Endodermal cell (in vitro differentiated cells): ENCODE results near the gene GNG12. TPM values are rescaled to one million over a fixed set of nuclear protein-coding genes. Genes with fewer than 3 reads are reported as not detected.

Experiments used
- DNase-seq: peaks from one replicate; pipeline ENCODE4 v3.0.0-alpha.2; 2017
- H3K27ac ChIP-seq: 2 replicates; pipeline ENCODE4 v1.5.1; 2013; ENCODE audit warnings: mild to moderate bottlenecking, low read depth, low read length, moderate library complexity
- H3K27me3 ChIP-seq: 2 replicates; pipeline ENCODE4 v1.6.1; 2013; ENCODE audit warnings: mild to moderate bottlenecking, low read length, moderate library complexity; ENCODE audit not compliant: insufficient read depth, control insufficient read depth, poor library complexity, severe bottlenecking
- H3K36me3 ChIP-seq: 2 replicates; pipeline ENCODE4 v1.7.0; 2013; ENCODE audit warnings: mild to moderate bottlenecking, low read length, moderate library complexity; ENCODE audit not compliant: control insufficient read depth, insufficient read depth
- H3K4me1 ChIP-seq: one replicate; pipeline ENCODE4 v1.7.0; 2013; ENCODE audit warnings: low read length; ENCODE audit not compliant: control insufficient read depth, insufficient read depth
- H3K4me3 ChIP-seq: 2 replicates; pipeline ENCODE4 v1.5.1; 2013; ENCODE audit warnings: mild to moderate bottlenecking, low read length, moderate library complexity
- H3K9ac ChIP-seq: 2 replicates; pipeline ENCODE4 v1.6.1; 2013; ENCODE audit warnings: mild to moderate bottlenecking, low read length, moderate library complexity; ENCODE audit not compliant: poor library complexity, severe bottlenecking; ENCODE audit errors: extremely low read depth
- H3K9me3 ChIP-seq: 2 replicates; pipeline ENCODE4 v1.6.1; 2013; ENCODE audit warnings: mild to moderate bottlenecking, low read length, moderate library complexity; ENCODE audit not compliant: control insufficient read depth
- H3K27ac Mint-ChIP-seq: 2 replicates; pipeline ENCODE4 v1.8.0; 2020; ENCODE audit warnings: mixed read lengths
- H3K27me3 Mint-ChIP-seq: 2 replicates; pipeline ENCODE4 v1.8.0; 2021; ENCODE audit warnings: mild to moderate bottlenecking, mixed read lengths; ENCODE audit not compliant: insufficient read depth
- H3K36me3 Mint-ChIP-seq: 2 replicates; pipeline ENCODE4 v1.8.0; 2020; ENCODE audit warnings: low read depth, mixed read lengths
- H3K4me1 Mint-ChIP-seq: 2 replicates; pipeline ENCODE4 v1.8.0; 2020; ENCODE audit warnings: mixed read lengths
- H3K4me3 Mint-ChIP-seq: 2 replicates; pipeline ENCODE4 v1.8.0; 2020; ENCODE audit warnings: mild to moderate bottlenecking, moderate library complexity, mixed read lengths
- H3K9me3 Mint-ChIP-seq: 2 replicates; pipeline ENCODE4 v1.8.0; 2020; ENCODE audit warnings: mild to moderate bottlenecking, mixed read lengths
- CTCF ChIP-seq: fragments of 200-600 bp; sonication (generic); conservative IDR thresholded peaks from 2 replicates; pipeline ENCODE4 v1.5.0; 2021; ENCODE audit warnings: antibody characterized with exemption, mild to moderate bottlenecking
- WGBS, 2 experiments: methylation state at CpG; one replicate each; pipeline versions ENCODE4 v1.1.5 to v1.1.7; 2013; ENCODE audit warnings: missing lambda C conversion rate in 2 of 2, mixed read lengths in 1 of 2; ENCODE audit not compliant: insufficient coverage in 1 of 2, insufficient read length in 1 of 2; 5-methylcytosine and 5-hydroxymethylcytosine counted together
- long read RNA-seq, 4 experiments: library from polyadenylated mRNA in 2 of 4; library from RNA in 1 of 4; library from capped mRNA in 1 of 4; stranded (forward) in 3 of 4; unstranded in 1 of 4; transcript quantifications; one replicate each; pipeline ENCODE4 v2.0.0, GENCODE V29; 2020 to 2021; ENCODE audit warnings: inconsistent platforms in 1 of 4
- polyA plus RNA-seq, 2 experiments: library from polyadenylated mRNA; stranded (reverse); fragments of 50-300 nt; gene quantifications; one replicate each; pipeline ENCODE4 v1.2.3, GENCODE V29; 2013
- total RNA-seq, 2 donors: library from RNA; stranded (reverse); fragmentation: NEBNext Ultra II Directional in 1 of 2; extraction: Animal tissue kit (Norgen Biotek cat#: 25700) in 1 of 2; gene quantifications; 2 replicates in 1 of 2; 3 replicates in 1 of 2; pipeline ENCODE4 v1.2.1, GENCODE V29; 2021

GNG12 gene
- total RNA-seq, result 1 to 10 TPM; 7.7 to 9.2 TPM
- polyA plus RNA-seq (2013, experiment 1 of 2), result 27.4 TPM
- polyA plus RNA-seq (2013, experiment 2 of 2), result 29.8 TPM
- long read RNA-seq, experiment 1, partial matches to known transcripts, result 0 of 3 reads
- long read RNA-seq, experiment 1, other reads (novel, unspliced or antisense), result 3 of 3 reads
- long read RNA-seq, experiment 2, full-length matches to known transcripts, result 22 of 24 reads
- long read RNA-seq, experiment 2, partial matches to known transcripts, result 0 of 24 reads
- long read RNA-seq, experiment 2, other reads (novel, unspliced or antisense), result 2 of 24 reads
- long read RNA-seq, experiment 3, full-length matches to known transcripts, result 50 of 53 reads
- long read RNA-seq, experiment 3, partial matches to known transcripts, result 1 of 53 reads
- long read RNA-seq, experiment 3, other reads (novel, unspliced or antisense), result 2 of 53 reads
- long read RNA-seq, experiment 4, full-length matches to known transcripts, result 2 of 2 reads
- long read RNA-seq, experiment 4, partial matches to known transcripts, result 0 of 2 reads
- long read RNA-seq, experiment 4, other reads (novel, unspliced or antisense), result 0 of 2 reads

DNA sequence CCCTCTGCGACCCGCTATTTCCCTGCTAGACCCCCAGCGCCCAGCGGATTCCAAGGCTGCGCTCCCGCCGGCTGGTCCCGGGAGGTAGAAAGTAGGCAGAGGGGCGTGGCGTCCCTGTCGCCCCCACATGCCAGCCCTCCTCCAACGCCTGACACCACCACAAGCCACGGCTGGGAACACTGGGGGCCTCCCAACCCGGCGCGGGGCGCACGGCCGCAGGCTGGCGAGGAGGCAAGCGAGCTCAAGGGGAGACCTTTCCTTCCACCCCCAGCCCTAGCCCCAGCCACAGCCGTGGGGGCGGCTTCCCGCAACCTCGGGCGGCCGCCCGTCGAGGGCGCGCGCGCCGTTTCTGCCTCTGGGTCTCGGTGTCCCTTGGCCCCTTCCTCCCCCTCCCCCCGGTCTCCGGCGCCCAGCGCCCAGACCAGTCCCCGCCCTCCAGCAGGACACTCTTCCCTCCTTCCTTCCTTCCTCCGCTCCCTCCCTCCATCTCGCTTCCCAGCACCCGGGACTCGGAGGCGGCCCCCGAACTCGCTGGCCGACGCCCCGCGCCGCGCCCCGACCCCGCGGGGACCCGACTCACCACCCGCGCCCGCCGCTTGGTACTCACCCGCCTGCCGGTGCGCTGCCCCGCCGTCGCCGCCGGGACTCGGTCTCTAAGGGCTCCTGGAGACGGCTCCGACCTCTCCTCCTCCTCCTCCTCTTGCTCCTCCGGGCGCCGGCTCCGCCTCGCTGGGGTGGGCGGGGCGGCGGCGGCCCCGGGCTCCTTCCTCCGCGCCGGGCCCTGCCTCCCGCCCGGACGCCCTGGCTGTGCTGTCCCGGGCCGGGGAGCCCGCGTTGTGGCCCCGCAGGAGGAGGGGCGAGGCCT lies at the start of gene GNG12:
Gene GNG12, minus strand, starts transcription at position 731 of the 865 bp plus-strand sequence. CDS start 125,781 bp downstream, outside the sequence.
- peak within 1 kb of the TSS; percentile 27 for H3K9ac ChIP-seq
- DNase-seq, result peak; percentile 93
- no peaks in the 10 kb centered on the region for H3K9me3 Mint-ChIP-seq
- peaks cover 11% of the 10 kb centered on the region for H3K4me1 Mint-ChIP-seq
- no peaks in the 10 kb centered on the region for H3K4me1 ChIP-seq
- WGBS, 2 experiments, result 1 to 4% methylated on average over 16 to 94 of the region's 94 CpGs
- peak within 1 kb of the TSS; percentile 75 for H3K4me3 Mint-ChIP-seq
- H3K4me3 ChIP-seq, result peak within 1 kb of the TSS; percentile 93
- no peak within 1 kb of the TSS for H3K27ac ChIP-seq
- no peaks in the 10 kb centered on the region for H3K36me3 ChIP-seq
- H3K27ac Mint-ChIP-seq, result no peak within 1 kb of the TSS
- H3K27me3 ChIP-seq, result peaks cover 52% of the 10 kb centered on the region
- no peak for TF ChIP-seq CTCF
- H3K27me3 Mint-ChIP-seq, result peaks cover 57% of the 10 kb centered on the region
- no peaks in the 10 kb centered on the region for H3K9me3 ChIP-seq
- H3K36me3 Mint-ChIP-seq, result no peaks in the 10 kb centered on the region

DNA sequence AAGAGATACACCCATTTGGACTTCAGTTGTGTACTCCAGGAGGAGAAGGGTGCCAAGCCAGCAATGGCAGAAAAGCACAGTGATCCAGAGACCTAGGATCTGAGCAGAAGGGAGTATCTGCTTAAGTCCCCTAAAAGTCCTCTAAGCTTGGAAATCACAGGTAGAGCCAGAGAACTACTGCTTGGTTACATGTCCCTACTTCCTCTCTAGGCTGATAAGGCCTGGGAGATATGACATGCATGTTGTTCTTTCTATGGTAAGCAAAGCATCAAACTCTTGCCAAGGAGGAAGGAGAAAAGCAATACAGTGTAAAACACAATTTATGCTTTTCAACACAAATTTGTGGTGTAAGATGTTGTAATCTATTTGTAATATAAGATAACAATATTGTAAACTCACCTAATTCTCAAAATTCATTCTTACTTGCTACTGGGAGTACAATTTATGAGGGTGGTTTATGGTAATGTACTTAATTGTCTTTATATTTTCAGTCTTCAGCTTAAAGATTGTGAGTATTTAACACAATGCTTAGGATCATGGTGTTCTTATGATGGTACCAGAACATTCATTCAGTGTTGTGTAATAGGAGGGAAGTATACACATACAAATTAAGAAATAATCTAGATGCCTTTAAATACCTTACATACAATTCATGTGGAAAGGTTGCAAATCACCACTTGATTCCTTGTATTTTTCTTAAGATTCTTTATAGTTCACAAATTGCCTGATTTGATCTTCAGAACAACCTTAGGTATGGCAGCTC lies 49.1 kb upstream of the GNG12 start:
- Mint-ChIP-seq H3K9me3 (no peaks in the 10 kb centered on the region), H3K4me1 (no peaks in the 10 kb centered on the region), H3K36me3 (no peaks in the 10 kb centered on the region), H3K27ac (no peak overlapping the region), H3K27me3 (peaks cover 5% of the 10 kb centered on the region), H3K4me3 (no peak overlapping the region)
- no peaks in the 10 kb centered on the region for H3K27me3 ChIP-seq
- H3K4me1 ChIP-seq, result no peaks in the 10 kb centered on the region
- no peak for TF ChIP-seq CTCF
- H3K9ac ChIP-seq, result no peak overlapping the region
- H3K9me3 ChIP-seq, result no peaks in the 10 kb centered on the region
- DNase-seq, result no peak
- no peaks in the 10 kb centered on the region for H3K36me3 ChIP-seq
- no peak overlapping the region for H3K4me3 ChIP-seq
- H3K27ac ChIP-seq, result no peak overlapping the region

DNA sequence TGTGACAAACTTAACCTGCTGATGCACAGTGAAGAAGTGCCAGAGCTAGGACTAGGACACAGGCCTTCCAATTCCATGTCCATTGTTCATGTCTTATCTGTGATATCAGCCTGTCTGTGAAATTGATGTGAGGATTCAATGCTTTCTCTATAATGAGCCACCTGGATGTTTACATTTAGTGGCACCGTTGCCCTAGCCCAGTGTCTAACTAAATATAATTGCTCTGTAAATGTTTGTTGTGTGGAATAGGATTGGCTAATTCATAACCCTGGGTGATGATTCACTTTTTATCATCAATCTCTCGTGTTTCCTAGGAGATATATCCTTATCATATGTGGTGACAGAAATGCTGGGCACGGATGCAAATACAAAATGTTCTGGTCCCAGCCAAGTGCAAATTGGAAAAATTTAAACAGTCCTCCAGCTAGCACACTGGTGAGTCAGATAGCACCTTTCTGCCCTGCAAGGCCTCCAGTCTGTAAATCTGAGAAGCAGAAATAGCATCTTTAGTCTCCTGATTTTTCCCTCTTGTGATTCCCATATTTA lies 46.9 kb upstream of the GNG12 start:
- 87 to 100% methylated on average over 1 to 3 of the region's 3 CpGs for WGBS, 2 experiments
- Mint-ChIP-seq H3K4me3 (no peak overlapping the region), H3K9me3 (no peaks in the 10 kb centered on the region), H3K27me3 (peaks cover 5% of the 10 kb centered on the region), H3K27ac (no peak overlapping the region), H3K4me1 (no peaks in the 10 kb centered on the region), H3K36me3 (no peaks in the 10 kb centered on the region)
- Histone ChIP-seq H3K4me3 (no peak overlapping the region), H3K27me3 (no peaks in the 10 kb centered on the region), H3K9me3 (no peaks in the 10 kb centered on the region), H3K27ac (no peak overlapping the region), H3K36me3 (no peaks in the 10 kb centered on the region), H3K9ac (no peak overlapping the region), H3K4me1 (no peaks in the 10 kb centered on the region)
- no peak for TF ChIP-seq CTCF
- DNase-seq, result no peak
